ENCODE results near the gene FBXO7.

FBXO7 gene

GRCh38 chr22:32490279-32490678 lies 15.7 kb downstream of the FBXO7 start:
- DNase-seq = no peak

GRCh38 chr22:32492111-32492510 lies 17.5 kb downstream of the FBXO7 start:
- no peak for DNase-seq

GRCh38 chr22:32493551-32493950 lies 18.9 kb downstream of the FBXO7 start:
- DNase-seq = no peak

GRCh38 chr22:32494971-32495370 lies 20.4 kb downstream of the FBXO7 start:
- DNase-seq = no peak

GRCh38 chr22:32499666-32500065 lies 25.1 kb downstream of the FBXO7 start:
- no peak for DNase-seq

- no peak for DNase-seq
These were observed 27.5 kb downstream of the FBXO7 start for GRCh38 chr22:32501836-32502752.

GRCh38 chr22:32509045-32509444 lies 34.4 kb downstream of the FBXO7 start:
- DNase-seq = no peak

- DNase-seq = no peak
These were observed 36.7 kb downstream of the FBXO7 start for GRCh38 chr22:32511274-32511673.

GRCh38 chr22:32511776-32512175 lies 37.2 kb downstream of the FBXO7 start:
- DNase-seq = no peak

GRCh38 chr22:32512267-32512982 lies 37.8 kb downstream of the FBXO7 start:
- DNase-seq = no peak

- no peak for DNase-seq
These were observed 40.5 kb downstream of the FBXO7 start for GRCh38 chr22:32515084-32515483.

GRCh38 chr22:32517488-32517887 lies 42.9 kb downstream of the FBXO7 start:
- DNase-seq = no peak

- no peak for DNase-seq
These were observed 43.3 kb downstream of the FBXO7 start for GRCh38 chr22:32517921-32518320.

- no peak for DNase-seq
These were observed 43.8 kb downstream of the FBXO7 start for GRCh38 chr22:32518381-32518780.

GRCh38 chr22:32518848-32519247 lies 44.2 kb downstream of the FBXO7 start:
- peak; percentile 21 for DNase-seq

GRCh38 chr22:32520612-32521011 lies 46.0 kb downstream of the FBXO7 start:
- no peak for DNase-seq

GRCh38 chr22:32522237-32522636 lies 47.6 kb downstream of the FBXO7 start:
- no peak for DNase-seq

- no peak for DNase-seq
These were observed 53.1 kb downstream of the FBXO7 start for GRCh38 chr22:32527756-32528155.

GRCh38 chr22:32528316-32528715 lies 53.7 kb downstream of the FBXO7 start:
- no peak for DNase-seq

GRCh38 chr22:32528984-32529982 lies 54.7 kb downstream of the FBXO7 start:
- DNase-seq = peak; percentile 69

- no peak for DNase-seq
These were observed 56.6 kb downstream of the FBXO7 start for GRCh38 chr22:32531228-32531627.

GRCh38 chr22:32531931-32532819 lies 57.6 kb downstream of the FBXO7 start:
- DNase-seq = no peak
